DMS 273 treated with DMSO at 0.1 percent for 48 hours (cell line): ENCODE measurements around the gene COL9A1.

ENCODE experiments used
- DNase-seq: peaks from one replicate; lab custom pipeline; 2025; lab: John Stamatoyannopoulos, UW

COL9A1 gene

DNA sequence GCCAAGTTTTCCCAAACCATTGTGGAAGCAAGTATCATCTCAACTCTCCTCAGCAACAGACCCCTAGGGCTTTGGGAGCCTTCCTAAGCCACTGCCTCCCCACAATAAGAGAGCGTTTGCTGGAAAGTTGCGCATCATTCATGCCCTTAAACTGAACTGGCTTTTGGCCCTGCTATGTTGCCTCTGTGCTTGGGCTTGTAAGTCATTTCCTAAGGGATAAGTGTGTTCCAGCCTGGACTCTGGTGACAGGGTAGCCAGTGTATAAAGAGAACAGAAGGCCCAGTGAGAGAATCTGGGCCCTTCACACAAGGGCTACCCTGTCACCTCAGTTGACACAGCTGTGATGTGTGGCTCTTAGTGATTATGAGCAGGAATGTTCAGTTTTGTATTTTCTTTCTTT is 77.8 kb downstream of the COL9A1 start:
- no peak for DNase-seq

DNA sequence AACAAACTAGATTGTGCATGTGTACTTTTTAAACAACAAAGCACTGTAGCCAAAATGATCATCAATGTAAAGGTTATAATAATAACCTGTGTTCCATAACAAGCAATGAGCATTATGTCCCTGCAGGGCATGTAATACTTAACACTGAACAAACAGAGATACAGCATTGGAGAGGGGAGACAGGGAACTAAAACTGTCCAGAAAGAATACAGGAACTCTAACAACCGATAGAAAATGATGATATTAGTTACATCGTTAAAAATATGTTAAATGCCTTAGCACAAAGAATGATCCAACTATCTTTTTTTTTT is 80.5 kb downstream of the COL9A1 start:
- DNase-seq, result no peak

DNA sequence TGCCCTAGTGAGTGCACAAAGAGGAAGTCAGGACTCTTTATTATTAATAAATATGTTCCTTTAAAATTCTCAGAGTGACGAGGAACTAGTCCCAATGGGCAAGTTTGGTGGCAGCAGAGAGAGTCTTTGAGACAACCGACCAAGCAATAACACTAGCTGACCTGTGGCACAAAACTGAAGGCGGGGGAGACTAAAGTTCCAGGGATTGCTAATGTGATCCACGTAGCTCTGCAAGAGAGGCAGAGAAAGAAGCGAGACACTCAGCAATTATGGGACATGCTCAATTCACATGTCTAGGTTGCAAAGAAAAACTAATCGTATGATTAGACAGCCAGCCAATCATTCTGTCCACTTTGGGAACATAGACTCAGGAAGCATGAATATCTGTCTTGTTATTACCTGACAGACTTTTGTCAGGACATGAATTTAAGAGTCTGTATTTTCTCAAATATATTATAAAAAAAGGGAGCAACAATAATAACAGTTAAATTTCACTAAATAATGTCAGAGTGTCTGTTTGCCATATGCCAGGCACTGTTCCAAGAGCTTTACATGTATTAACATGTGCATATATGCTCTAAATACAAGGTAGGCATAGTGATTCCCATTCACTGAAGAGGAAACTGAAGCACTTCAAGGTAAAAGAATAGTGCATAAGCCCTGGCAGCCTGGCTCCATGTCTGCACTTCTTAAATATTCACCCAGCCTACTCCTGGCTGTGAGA is 81.0 kb downstream of the COL9A1 start:
- no peak for DNase-seq

DNA sequence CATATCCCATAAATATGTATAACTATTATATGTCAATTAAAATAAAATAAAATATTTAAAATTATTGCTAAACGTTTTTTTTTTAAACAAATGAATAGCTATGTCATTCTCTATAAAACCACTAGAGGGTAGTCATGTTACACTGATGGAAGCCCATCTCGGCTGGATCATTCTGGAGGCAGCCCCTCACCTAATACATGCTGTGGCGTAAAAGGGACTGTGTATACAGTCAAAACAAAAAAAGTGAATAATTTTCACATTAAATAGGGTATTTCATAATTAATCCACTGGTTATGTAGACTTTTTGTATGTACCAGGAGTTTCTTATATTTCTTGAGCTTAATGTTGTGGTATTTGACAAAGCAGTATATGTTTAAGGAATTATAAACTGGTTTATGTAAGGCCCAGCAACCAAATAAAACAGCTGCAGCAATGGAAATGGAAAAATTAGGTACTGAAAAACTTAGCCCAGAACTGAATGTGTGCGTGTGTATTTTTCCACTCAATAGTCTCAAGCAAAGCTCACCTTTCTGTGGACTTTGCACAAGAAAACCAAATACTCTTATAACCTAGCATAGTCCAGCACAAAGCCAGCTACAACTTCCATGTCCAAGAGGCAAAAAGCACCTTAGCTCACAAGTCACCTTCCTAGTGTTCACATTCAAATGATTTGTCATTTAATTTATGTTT is 81.7 kb downstream of the COL9A1 start:
- peak; percentile 36 for DNase-seq

DNA sequence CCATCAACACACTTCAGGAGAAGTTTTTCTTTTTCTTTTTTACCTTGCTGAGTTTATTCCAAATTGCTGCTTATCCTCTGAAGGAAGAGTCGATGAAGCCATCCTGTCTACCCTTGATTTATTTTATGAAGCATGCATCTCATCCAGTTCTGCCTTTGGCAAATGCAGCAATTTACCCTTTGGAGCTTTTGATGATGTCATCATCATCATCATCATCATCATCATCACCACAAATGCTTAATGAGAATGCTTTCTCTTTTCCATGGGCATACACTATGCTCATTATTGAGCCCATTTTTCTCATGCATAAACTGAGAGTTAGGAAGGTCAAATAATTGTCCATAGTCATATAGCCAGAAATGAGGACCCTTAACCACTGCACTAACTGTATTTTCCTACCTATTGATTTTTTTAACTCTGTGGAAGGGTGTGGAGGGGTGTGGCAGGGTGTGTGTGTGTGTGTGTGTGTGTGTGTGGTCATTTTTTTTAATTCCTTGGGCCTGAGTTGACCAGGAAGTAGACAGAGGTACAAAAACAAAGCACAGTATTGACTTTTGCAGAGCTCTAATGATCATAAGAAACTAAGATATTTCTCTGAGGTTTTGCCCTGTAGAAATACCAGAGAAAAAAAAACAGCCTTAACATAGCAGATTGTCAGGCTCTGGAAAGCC is 82.8 kb downstream of the COL9A1 start:
- no peak for DNase-seq

DNA sequence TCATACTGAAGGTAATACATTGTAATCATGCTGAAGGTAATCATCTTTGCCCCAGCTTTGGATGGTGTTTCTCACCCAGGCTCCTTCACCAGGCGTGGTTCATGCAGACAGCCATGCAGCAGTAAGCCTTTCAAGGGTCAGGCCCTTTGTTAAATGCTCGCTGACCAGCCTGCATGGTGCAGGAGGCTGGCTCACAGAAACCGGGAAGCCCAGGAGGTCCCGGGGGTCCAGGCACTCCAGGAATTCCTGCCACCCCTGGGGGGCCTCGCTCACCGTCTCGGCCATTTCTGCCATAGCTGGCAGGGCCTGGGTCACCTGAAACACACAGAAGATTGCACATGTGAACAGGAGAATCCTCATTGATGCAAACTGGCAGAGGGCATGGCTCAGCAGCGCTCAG is 86.1 kb downstream of the COL9A1 start:
- DNase-seq, result no peak

DNA sequence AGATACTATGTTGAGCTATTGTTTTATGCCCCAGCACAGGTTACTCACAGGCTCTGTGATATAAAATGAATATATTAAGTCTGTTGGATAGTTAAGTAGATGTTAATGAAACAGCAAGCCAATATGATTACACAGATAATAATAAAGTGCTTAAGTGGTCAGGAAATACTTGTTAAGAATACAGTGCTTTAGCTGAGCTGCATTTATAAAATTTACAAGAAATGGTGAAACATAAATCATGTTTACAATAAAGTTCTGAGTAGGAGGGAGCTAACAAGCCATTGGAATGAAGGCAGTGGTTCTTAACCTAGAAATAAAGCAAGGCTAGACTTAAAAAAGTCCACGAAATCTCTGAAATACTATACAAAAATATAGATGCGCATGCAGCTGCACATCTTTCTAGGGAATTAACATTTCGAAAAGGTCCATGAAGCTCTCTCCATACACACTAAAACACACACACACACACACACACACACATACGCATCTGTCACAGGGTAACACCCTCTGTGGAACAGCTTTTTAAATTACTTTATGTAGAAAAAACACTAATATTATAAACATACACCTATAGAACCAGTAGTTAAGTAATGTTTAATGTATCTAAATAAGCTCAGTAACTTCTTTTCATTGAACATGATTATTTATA is 87.3 kb downstream of the COL9A1 start:
- DNase-seq, result no peak

DNA sequence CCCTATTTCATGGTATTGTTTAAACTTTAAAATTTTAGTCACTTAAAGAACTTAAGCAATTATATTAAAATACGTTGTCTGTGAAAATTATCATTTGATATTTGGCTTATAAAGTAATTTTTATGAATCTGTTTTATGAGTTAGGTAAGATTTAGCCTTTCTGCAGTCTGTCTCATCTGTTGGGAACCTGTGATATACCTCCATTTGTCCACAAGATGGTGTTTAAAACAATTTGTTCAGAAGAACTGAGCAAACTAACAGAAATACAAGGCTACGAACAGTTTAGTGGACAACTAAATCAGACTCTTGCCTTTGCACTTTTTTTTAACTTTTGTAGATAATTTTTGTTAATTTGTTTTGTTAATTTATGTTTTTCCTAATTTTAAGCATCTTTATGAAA is 92.4 kb downstream of the COL9A1 start:
- no peak for DNase-seq

DNA sequence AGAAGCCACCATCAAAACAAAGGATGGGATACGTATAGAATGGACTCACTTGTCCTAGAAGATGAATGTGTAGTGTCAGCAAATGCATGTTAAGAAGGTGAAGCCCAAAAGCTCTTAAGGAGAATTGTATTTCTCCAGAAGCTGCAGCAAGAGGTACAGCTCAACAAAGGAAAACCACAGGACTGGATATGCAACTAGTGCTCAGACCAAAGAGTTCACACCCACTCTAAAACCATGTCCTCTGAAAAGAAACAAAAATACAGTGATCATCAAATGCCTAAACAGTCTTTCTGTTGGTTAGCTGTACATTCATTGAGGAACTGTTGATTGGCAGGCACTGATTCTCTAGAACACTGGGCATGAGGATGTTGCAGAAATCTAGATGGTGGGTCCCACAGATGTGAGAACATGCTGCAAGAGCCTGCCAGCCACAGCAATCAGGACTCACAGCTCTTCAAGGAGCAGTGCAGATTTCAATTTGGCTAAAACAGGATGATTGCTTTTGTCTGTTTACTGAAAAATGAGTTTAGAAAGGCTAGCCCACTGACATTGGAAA is 94.6 kb downstream of the COL9A1 start:
- no peak for DNase-seq

DNA sequence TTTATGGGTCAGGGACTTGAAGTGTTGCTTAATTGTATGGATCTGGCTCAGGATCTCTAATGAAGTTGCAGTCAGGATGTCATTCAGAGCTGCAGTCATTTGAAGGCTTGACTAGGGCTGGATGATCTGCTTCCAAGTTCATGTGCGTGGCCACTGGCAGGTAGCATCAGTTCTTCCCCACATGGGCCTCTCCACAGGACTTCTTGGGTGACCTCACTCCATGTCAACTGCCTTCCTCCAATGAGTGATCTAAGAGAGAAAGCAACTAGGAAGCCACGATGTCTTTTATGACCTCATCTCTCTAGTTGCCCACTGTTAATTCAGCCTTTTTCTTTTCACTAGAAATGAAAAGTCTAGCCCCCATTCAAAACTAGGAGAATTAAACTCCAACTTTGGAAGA is 104.1 kb downstream of the COL9A1 start:
- DNase-seq, result no peak

DNA sequence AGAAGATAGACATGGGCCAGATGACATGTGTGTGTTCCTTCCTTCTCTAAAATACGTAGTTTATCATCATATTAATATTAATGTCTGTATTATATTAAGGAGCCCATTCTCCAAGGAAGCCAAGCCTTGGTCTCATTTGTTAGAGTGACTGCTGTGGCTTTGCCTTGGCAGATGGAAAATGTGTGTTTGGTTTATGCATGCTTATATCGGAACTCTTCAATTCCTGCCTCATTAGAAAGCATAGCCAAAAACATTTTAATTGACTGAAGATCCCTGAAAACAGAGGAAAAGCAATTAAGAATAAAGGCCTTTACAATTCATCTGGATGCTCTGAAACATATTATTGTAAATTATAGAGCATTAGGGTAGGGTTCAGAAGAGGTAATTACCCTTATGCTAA is 106.4 kb downstream of the COL9A1 start:
- no peak for DNase-seq

DNA sequence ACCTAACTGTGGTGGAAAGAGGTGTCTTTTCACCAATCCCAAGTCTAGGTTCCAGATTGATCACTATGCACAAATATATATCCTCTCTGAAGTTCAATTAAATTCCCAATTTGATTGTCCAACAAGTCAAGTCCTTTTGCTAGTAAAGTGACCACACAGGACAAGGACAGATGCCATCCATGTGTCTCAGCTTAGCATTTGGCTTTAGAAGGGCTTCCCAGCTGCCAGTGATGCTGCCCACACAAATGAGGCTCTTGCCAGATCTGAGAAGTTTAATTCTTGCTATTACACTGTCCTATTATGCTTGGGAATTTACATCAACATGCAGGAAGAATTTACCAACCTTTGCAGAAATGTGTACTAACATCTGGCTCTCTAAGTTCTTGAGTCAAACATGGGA is 108.5 kb downstream of the COL9A1 start:
- DNase-seq, result no peak

DNA sequence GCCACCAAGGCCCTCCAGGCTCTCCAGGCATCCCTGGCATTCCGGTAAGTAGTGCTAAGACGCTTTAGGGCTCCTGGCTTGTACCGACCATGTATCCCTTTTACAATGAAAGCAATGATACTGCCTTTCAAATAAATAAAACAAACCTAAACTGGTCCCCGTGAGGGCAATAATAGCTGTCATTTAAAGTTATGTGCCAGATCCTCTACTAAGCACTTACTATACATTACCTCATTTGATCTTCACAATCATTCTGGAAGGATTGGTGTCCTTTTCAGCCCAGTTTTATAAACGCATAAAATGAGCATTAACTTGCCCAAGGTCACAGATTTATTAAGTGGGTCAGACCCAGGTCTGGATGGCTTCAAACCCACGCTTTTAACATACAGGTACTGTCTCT is 114.7 kb downstream of the COL9A1 start:
- no peak for DNase-seq

DNA sequence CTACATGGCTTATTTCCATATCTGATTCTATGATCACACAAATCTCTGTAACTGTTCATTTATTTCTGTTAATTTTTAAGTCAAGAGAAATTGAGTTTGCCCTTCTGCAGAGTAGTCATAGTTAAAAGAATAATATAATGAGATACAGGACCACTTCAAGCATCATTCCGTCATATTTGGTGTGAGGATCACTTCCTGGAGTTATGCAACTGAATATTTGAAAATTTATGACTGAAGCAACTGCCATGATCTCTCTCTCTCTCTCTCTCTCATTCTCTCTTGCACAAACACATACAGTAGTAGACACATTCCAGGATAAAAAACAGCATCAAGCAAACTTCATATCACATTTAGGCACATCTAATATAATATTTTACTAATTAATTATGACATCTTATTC is 116.4 kb downstream of the COL9A1 start:
- DNase-seq, result no peak

DNA sequence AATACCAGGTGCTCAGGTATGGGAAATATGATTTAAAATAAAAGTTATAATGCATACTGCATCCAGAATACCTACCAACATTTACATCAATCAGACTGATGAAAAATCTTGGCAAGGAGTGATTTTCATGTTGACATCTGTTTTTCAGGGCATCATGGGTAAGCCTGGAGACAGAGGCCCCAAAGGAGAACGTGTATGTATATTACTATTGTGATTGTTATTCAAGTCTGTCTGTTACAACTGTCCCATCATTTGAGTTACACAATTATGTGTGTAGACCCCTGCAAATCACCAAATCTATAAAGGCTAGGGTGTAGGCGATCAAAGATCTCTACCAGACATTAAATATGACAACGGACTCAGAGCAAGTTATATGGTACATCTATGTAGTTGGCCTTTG is 118.2 kb downstream of the COL9A1 start:
- no peak for DNase-seq

DNA sequence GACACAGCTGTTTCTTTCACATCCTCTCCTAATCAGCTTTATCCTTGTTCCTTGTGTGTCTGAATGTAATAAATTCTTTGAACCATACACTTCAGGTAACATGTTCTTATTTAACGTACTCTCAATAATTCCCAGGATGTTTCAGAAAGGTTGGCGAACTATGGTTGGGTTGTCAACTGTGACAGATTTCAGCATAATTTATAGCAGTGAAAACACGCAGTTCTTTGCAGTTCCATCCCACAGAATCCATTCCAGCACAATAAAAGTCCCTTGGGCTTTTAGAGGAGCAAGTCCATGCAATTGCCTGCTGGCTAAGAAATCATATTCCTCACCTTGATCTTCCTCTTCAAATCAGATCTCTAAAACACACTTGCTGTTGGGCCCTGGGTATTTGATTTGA is 119.3 kb downstream of the COL9A1 start:
- DNase-seq, result no peak

DNA sequence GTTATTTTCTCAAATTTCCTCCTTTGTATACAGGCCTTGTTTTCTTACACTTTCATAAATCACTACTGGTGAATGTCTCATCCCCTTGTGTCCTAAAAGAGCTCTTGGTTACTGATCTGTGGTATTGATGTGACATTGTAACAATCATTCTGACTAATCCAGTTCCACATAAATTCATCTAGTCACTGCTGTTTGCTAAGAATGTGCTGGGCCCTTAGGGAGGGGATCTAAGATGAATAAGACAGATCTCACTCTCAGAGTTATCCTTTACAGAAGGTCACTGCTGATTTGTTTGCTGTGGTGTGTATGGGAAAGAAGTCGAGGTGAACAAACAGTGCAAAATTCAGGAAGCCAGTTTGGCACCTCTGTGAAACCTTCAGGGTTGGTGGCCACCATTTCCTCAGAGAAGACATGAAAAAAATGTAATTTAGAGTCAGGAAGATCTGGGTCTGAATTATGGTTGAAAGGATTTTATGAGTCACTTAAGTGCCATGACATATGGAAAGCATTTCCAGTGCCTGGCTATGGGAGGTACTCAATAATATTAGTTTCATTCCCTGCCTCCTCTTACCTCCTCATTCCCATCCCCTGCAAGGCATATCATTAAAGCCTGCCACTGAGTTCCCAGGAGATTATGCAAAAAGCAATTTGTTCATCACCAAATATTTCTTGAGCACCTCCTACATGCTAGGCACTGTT is 121.8 kb downstream of the COL9A1 start:
- DNase-seq, result no peak

DNA sequence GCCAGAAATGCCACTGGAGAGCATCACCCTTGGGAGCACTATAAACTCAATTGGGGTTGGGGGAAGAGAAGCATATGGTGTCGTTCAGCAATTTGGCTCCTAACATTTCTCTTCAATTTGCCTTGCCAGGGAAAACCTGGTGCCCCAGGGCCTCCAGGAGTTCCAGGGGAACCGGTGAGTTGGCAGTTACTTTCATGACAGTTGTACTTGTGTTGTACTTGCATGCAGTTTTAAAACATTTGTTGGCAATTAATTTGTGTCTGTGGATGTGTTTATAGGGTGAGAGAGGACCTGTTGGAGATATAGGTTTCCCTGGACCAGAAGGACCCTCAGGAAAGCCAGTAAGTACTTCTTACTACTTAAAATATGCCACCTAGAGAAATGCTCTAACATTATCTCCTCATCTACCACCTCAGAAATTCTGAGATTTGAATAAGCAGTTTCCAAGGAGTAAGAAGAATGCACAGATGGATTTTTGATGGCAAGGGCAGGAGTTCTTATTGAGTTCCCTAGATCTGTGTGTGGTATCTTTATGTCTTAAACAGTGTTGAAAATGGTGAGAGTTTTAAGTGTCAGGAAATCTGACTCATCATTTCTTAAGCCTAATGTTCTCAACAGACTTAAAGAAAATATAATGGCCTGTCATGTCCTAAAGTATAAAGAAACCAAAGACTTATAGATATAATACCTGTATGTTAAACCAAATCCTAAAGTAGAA is 122.5 kb downstream of the COL9A1 start:
- DNase-seq, result no peak

DNA sequence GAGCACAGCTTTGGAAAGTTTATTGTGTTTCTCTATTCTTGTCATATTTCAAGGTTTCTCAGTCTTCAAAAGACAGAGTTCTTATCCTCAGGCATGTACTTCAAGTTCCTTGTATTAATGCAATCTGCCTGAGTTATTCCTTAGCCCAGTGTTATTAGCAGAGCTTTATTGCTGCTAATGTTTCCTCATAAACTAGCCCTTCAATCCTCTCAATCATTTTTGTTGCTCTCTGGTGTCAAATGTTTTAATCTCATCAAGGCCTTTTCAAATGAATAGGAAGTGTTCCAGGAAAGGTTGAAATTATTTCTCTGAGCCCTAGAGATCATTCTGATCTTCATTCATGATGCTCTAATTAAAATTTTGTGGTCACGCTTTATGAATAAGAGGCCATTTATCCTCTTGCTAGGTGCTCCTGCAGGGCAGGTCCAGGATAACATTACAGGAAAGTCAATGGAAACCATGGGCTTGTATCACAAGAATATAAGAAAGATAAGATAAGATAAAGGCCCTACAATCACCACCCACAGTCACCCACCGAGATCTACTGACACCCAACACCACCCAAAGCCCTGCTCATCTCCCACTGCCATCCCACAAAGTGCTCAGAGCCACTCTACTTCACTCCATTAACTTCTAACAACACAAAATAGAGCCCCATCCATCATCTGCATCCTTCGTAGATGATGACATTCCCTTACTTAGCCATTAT is 125.9 kb downstream of the COL9A1 start:
- no peak for DNase-seq

DNA sequence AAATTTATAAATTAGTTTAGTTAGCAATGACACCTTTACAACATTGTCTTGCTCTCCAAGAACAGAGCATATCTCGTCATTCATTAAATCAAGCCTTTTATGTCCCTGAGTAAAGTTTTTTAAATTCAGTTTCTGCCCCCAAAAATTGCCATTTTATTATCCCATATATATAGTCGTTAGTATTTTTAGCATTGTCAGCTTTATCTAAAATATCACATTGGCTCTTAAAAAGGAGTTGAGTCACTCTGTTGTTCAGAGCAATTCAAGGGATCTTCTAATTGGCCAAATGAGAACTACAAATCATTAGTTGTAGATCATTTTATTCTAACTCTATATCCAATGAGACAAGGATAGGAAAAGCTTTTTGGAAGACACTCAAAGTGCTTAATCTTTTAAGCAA is 127.1 kb downstream of the COL9A1 start:
- DNase-seq, result no peak

DNA sequence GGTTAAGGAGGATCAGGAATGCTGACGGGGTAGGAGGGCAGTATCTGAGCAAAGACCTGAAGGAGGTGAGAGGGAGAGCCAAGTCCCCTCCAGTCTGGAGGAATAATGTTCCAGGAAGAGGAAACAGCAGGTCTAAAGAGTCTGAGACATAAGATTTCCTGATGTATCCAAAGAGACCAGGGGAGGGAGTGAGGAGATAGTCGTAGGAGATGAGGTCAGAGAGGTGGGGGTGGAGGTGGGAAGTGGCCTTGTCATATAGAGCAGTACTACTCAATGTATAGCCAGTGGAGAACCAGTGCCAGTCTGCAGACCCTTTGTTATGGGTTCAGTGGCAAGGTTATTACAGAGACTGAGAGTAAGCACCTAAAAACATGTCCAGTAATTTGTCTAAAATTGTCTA is 130.6 kb downstream of the COL9A1 start:
- DNase-seq, result no peak
